Measurements from ENCODE around the gene STX7.

The STX7 gene

GRCh38 chr6:132446855-132447241 lies 66.1 kb downstream of the STX7 start:
- ATAC-seq: no peak
- TF ChIP-seq TCF4 (CRISPR knock-in tag; IDR thresholded peaks at IDR 0.05; ENCODE audit: borderline replicate concordance) (no peak), CSRNP3 (CRISPR knock-in tag; IDR thresholded peaks at IDR 0.05) (no peak), TOX (CRISPR knock-in tag; IDR thresholded peaks at IDR 0.05; ENCODE audit: borderline replicate concordance) (no peak), ZNF565 (CRISPR knock-in tag; conservative IDR thresholded peaks at IDR 0.05; ENCODE audit: low read depth) (no peak), RARB (CRISPR knock-in tag; IDR thresholded peaks at IDR 0.05) (no peak), ISL1 (CRISPR knock-in tag; IDR thresholded peaks at IDR 0.05) (no peak), ZC3H10 (CRISPR knock-in tag; IDR thresholded peaks at IDR 0.05) (no peak), CSDC2 (CRISPR knock-in tag; IDR thresholded peaks at IDR 0.05) (no peak), ZFP3 (CRISPR knock-in tag; IDR thresholded peaks at IDR 0.05) (no peak), ESRRG (CRISPR knock-in tag; IDR thresholded peaks at IDR 0.05) (no peak)
- TF ChIP-seq, protein P1, sequence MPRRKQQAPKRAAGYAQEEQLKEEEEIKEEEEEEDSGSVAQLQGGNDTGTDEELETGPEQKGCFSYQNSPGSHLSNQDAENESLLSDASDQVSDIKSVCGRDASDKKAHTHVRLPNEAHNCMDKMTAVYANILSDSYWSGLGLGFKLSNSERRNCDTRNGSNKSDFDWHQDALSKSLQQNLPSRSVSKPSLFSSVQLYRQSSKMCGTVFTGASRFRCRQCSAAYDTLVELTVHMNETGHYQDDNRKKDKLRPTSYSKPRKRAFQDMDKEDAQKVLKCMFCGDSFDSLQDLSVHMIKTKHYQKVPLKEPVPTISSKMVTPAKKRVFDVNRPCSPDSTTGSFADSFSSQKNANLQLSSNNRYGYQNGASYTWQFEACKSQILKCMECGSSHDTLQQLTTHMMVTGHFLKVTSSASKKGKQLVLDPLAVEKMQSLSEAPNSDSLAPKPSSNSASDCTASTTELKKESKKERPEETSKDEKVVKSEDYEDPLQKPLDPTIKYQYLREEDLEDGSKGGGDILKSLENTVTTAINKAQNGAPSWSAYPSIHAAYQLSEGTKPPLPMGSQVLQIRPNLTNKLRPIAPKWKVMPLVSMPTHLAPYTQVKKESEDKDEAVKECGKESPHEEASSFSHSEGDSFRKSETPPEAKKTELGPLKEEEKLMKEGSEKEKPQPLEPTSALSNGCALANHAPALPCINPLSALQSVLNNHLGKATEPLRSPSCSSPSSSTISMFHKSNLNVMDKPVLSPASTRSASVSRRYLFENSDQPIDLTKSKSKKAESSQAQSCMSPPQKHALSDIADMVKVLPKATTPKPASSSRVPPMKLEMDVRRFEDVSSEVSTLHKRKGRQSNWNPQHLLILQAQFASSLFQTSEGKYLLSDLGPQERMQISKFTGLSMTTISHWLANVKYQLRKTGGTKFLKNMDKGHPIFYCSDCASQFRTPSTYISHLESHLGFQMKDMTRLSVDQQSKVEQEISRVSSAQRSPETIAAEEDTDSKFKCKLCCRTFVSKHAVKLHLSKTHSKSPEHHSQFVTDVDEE (CRISPR knock-in tag; IDR thresholded peaks at IDR 0.05): no peak
- TF ChIP-seq, protein P2, sequence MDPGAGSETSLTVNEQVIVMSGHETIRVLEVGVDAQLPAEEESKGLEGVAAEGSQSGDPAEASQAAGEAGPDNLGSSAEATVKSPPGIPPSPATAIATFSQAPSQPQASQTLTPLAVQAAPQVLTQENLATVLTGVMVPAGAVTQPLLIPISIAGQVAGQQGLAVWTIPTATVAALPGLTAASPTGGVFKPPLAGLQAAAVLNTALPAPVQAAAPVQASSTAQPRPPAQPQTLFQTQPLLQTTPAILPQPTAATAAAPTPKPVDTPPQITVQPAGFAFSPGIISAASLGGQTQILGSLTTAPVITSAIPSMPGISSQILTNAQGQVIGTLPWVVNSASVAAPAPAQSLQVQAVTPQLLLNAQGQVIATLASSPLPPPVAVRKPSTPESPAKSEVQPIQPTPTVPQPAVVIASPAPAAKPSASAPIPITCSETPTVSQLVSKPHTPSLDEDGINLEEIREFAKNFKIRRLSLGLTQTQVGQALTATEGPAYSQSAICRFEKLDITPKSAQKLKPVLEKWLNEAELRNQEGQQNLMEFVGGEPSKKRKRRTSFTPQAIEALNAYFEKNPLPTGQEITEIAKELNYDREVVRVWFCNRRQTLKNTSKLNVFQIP (CRISPR knock-in tag; IDR thresholded peaks at IDR 0.05; ENCODE audit: borderline replicate concordance, low read depth): no peak

- TF ChIP-seq ISL1 (CRISPR knock-in tag; IDR thresholded peaks at IDR 0.05) (0 out of 2 replicates have a peak, but pooled peaks have one; percentile 31), GLIS3 (CRISPR knock-in tag; IDR thresholded peaks at IDR 0.05) (no peak)
- ATAC-seq: peak; percentile 11; the same call in 2 of the 3 replicates
Measured at GRCh38 chr6:132446141-132446854, 66.6 kb downstream of the STX7 start.

DNA sequence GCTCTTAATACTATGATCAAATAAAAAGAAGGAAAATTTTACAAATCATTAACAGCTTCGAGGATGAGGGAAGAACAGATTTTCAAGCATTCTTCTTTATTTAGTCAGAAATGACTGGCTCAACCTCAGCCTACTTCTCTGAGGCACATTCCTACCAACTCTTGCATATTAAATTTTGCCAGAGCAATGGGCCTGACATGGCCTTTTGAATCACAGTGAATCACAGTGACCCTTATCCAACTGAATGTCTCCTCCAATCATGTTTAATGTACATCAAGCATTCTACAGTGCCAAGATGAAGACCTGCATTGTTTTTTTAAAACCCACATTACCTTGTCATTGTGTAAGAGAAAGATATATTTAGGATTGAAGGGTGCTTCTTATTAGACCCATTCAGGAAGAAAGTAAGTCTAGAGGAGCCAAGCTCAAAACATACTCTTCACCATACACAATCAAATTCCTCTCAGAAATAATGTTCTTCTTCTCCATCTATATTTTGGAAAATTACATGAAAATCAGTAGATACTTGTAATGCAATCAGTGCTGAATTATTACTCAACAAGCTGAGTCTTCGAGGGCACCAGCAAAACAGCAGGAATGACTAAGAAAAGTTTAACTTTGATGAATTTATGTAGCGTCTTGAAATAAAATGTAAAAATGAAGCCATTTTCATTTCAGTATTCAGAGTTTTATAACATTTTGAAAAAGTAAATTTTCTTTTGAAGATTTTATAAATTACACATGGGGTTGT lies 67.5 kb downstream of the STX7 start:
- ATAC-seq: peak; percentile 97
- TF ChIP-seq CSDC2 (CRISPR knock-in tag; IDR thresholded peaks at IDR 0.05) (no peak), ISL1 (CRISPR knock-in tag; IDR thresholded peaks at IDR 0.05) (peak; percentile 83), ZFP3 (CRISPR knock-in tag; IDR thresholded peaks at IDR 0.05) (no peak), RARB (CRISPR knock-in tag; IDR thresholded peaks at IDR 0.05) (peak; percentile 74; the same call in 1 of the 2 replicates), ESRRG (CRISPR knock-in tag; IDR thresholded peaks at IDR 0.05) (no peak), TOX (CRISPR knock-in tag; IDR thresholded peaks at IDR 0.05; ENCODE audit: borderline replicate concordance) (peak; percentile 90; the same call in 1 of the 2 replicates), ARNTL (CRISPR knock-in tag; IDR thresholded peaks at IDR 0.05; ENCODE audit: borderline replicate concordance, low read depth) (no peak), ZNF8 (CRISPR knock-in tag; IDR thresholded peaks at IDR 0.05) (no peak), ZNF70 (CRISPR knock-in tag; IDR thresholded peaks at IDR 0.05) (no peak), CSRNP3 (CRISPR knock-in tag; IDR thresholded peaks at IDR 0.05) (no peak), GLIS3 (CRISPR knock-in tag; IDR thresholded peaks at IDR 0.05) (no peak), PPARA (CRISPR knock-in tag; IDR thresholded peaks at IDR 0.05; ENCODE audit: borderline replicate concordance) (no peak), ZNF565 (CRISPR knock-in tag; conservative IDR thresholded peaks at IDR 0.05; ENCODE audit: low read depth) (no peak)
- TF ChIP-seq, protein P1 (CRISPR knock-in tag; IDR thresholded peaks at IDR 0.05): no peak
- TF ChIP-seq, protein P3, sequence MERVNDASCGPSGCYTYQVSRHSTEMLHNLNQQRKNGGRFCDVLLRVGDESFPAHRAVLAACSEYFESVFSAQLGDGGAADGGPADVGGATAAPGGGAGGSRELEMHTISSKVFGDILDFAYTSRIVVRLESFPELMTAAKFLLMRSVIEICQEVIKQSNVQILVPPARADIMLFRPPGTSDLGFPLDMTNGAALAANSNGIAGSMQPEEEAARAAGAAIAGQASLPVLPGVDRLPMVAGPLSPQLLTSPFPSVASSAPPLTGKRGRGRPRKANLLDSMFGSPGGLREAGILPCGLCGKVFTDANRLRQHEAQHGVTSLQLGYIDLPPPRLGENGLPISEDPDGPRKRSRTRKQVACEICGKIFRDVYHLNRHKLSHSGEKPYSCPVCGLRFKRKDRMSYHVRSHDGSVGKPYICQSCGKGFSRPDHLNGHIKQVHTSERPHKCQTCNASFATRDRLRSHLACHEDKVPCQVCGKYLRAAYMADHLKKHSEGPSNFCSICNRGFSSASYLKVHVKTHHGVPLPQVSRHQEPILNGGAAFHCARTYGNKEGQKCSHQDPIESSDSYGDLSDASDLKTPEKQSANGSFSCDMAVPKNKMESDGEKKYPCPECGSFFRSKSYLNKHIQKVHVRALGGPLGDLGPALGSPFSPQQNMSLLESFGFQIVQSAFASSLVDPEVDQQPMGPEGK (CRISPR knock-in tag; IDR thresholded peaks at IDR 0.05; ENCODE audit: borderline replicate concordance): peak; percentile 73
- TF ChIP-seq, protein P4, sequence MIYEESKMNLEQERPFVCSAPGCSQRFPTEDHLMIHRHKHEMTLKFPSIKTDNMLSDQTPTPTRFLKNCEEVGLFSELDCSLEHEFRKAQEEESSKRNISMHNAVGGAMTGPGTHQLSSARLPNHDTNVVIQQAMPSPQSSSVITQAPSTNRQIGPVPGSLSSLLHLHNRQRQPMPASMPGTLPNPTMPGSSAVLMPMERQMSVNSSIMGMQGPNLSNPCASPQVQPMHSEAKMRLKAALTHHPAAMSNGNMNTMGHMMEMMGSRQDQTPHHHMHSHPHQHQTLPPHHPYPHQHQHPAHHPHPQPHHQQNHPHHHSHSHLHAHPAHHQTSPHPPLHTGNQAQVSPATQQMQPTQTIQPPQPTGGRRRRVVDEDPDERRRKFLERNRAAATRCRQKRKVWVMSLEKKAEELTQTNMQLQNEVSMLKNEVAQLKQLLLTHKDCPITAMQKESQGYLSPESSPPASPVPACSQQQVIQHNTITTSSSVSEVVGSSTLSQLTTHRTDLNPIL (CRISPR knock-in tag; IDR thresholded peaks at IDR 0.05; ENCODE audit: low read depth): no peak

All from SK-N-SH treated with all-trans-retinoic acid at 6 μM for 48 hours (cell line).